Tibial artery (tissue), 4 donors: ENCODE results near the gene JMJD8.

Experiments
- DNase-seq, 2 donors: peaks; one replicate each; pipeline ENCODE4 v3.0.0-alpha.2; 2019
- H3K27ac ChIP-seq, 2 donors: fragments of 200-600 bp; sonication (generic) in 1 of 2; 1 replicate in 1 of 2; 2 replicates in 1 of 2; pipeline ENCODE4 v1.5.1; 2018 to 2019; ENCODE audit warnings: mild to moderate bottlenecking in 1 of 2
- H3K27me3 ChIP-seq, 2 donors: fragments of 200-600 bp; sonication (generic) in 1 of 2; one replicate each; pipeline versions ENCODE4 v1.5.1 to v1.6.0; 2016 to 2019
- H3K36me3 ChIP-seq, 3 donors: fragments of 200-600 bp; sonication (generic) in 2 of 3; one replicate each; pipeline ENCODE4 v1.5.1; 2016 to 2019; ENCODE audit warnings: mild to moderate bottlenecking in 2 of 3
- H3K4me1 ChIP-seq, 4 donors: fragments of 200-600 bp; sonication (generic) in 2 of 4; 1 replicate in 3 of 4; 2 replicates in 1 of 4; pipeline ENCODE4 v1.5.1; 2016 to 2019
- H3K4me3 ChIP-seq, 2 donors: fragments of 200-600 bp; sonication (generic) in 1 of 2; 1 replicate in 1 of 2; 2 replicates in 1 of 2; pipeline ENCODE4 v1.5.1; 2018 to 2019; ENCODE audit warnings: mild to moderate bottlenecking in 2 of 2
- H3K9me3 ChIP-seq, 3 donors: fragments of 200-600 bp; sonication (generic) in 1 of 3; one replicate each; pipeline ENCODE4 v1.5.1; 2016 to 2019
- CTCF ChIP-seq, 2 experiments: fragments of 200-600 bp in 1 of 2; fragments of 450-650 bp in 1 of 2; IDR thresholded peaks; one replicate each; pipeline ENCODE4 v1.5.1; 2017 to 2019; ENCODE audit warnings: antibody characterized with exemption in 2 of 2, mild to moderate bottlenecking in 1 of 2, moderate library complexity in 1 of 2
- intact Hi-C: fragments of 100-400 bp; cut with DNase I; formaldehyde crosslinking; loops from one replicate; pipeline ENCODE4 v1.15.0; 2023; ENCODE audit warnings: low total_unique reads

JMJD8 gene

GRCh38 chr16:633336-634050 is 50.6 kb downstream of the JMJD8 start:
- Histone ChIP-seq H3K4me1 (peaks cover 0 to 45% (median 31%) of the 10 kb centered on the region in 4 donors), H3K36me3 (peaks cover 0 to 41% (median 20%) of the 10 kb centered on the region in 3 donors), H3K9me3 (no peaks in the 10 kb centered on the region), H3K27ac (no peak overlapping the region), H3K27me3 (peaks cover 0 to 7% of the 10 kb centered on the region in 2 donors), H3K4me3 (no peak overlapping the region)
- intact Hi-C loops: loop anchor here (10.0 kb wide), 1 partner anchor 49 kb away; no protein-coding TSS in a partner anchor
- no peak for DNase-seq
- TF ChIP-seq CTCF (IDR thresholded peaks at IDR 0.05): no peak

- Histone ChIP-seq H3K4me3 (no peak overlapping the region), H3K9me3 (no peaks in the 10 kb centered on the region), H3K27me3 (peaks cover 0 to 7% of the 10 kb centered on the region in 2 donors), H3K36me3 (peaks cover under 1 to 49% (median 28%) of the 10 kb centered on the region in 3 donors), H3K27ac (no peak overlapping the region), H3K4me1 (peaks cover 0 to 41% (median 30%) of the 10 kb centered on the region in 4 donors)
- DNase-seq: no peak
- intact Hi-C loops: loop anchor here (10.0 kb wide), 1 partner anchor 48 kb away; no protein-coding TSS in a partner anchor
- no peak for TF ChIP-seq CTCF (IDR thresholded peaks at IDR 0.05)
These were observed 51.4 kb downstream of the JMJD8 start for GRCh38 chr16:632486-633335.

GRCh38 chr16:631808-632358 is 52.3 kb downstream of the JMJD8 start:
- H3K36me3 ChIP-seq: peaks cover 7 to 57% (median 36%) of the 10 kb centered on the region in 3 donors
- DNase-seq: no peak
- H3K27me3 ChIP-seq: peaks cover 0 to 7% of the 10 kb centered on the region in 2 donors
- no peak overlapping the region for H3K27ac ChIP-seq
- H3K4me3 ChIP-seq: no peak overlapping the region
- H3K4me1 ChIP-seq: peaks cover 0 to 34% (median 25%) of the 10 kb centered on the region in 4 donors
- no peaks in the 10 kb centered on the region for H3K9me3 ChIP-seq
- no peak for TF ChIP-seq CTCF (IDR thresholded peaks at IDR 0.05)
- intact Hi-C loops: loop anchor here (10.0 kb wide), 1 partner anchor 47 kb away; no protein-coding TSS in a partner anchor
